Amniotic epithelial cell (primary cell): Measurements from ENCODE around the gene ZBTB7B.
A peak's percentile ranks its signal among the peaks of the same experiment; 100 is the strongest.

Experiments
- DNase-seq: peaks from one replicate; pipeline ENCODE4 v3.0.0-alpha.2; 2010; ENCODE audit warnings: low read depth

ZBTB7B gene

GRCh38 chr1:155002464-155003226 lies at the start of gene ZBTB7B:
ZBTB7B (plus strand) TSS chr1:155002802; CDS start chr1:155014661, 11,859 bp downstream.
- DNase-seq = no peak

- DNase-seq = no peak
Measured at GRCh38 chr1:154953611-154954038, 49.0 kb upstream of the ZBTB7B start.

- DNase-seq = no peak
Measured at GRCh38 chr1:154954541-154954940, 48.1 kb upstream of the ZBTB7B start.

- DNase-seq = peak; percentile 78
Measured at GRCh38 chr1:154955039-154955717, 47.4 kb upstream of the ZBTB7B start.

GRCh38 chr1:154955718-154956543 lies 46.7 kb upstream of the ZBTB7B start, which contains the start of gene PBXIP1:
PBXIP1 (minus strand) TSS chr1:154956099; CDS start chr1:154953721, 2,378 bp downstream.
- peak; percentile 85 for DNase-seq

GRCh38 chr1:154956544-154956941 lies 46.1 kb upstream of the ZBTB7B start:
- DNase-seq = no peak

GRCh38 chr1:154957091-154957657 lies 45.4 kb upstream of the ZBTB7B start:
- no peak for DNase-seq

- no peak for DNase-seq
Measured at GRCh38 chr1:154958036-154958435, 44.6 kb upstream of the ZBTB7B start.

GRCh38 chr1:154958681-154959425 lies 43.7 kb upstream of the ZBTB7B start:
- no peak for DNase-seq

- DNase-seq = no peak
Measured at GRCh38 chr1:154959426-154959780, 43.2 kb upstream of the ZBTB7B start.

- peak; percentile 14 for DNase-seq
Measured at GRCh38 chr1:154960446-154961136, 42.0 kb upstream of the ZBTB7B start.

- DNase-seq = peak; percentile 65
Measured at GRCh38 chr1:154961207-154962155, 41.1 kb upstream of the ZBTB7B start, which contains the start of gene PYGO2. PYGO2 (minus strand) TSS chr1:154961782; CDS start chr1:154961576, 206 bp downstream.

- DNase-seq = peak; percentile 15
Measured at GRCh38 chr1:154962156-154962749, 40.3 kb upstream of the ZBTB7B start.

- DNase-seq = no peak
Measured at GRCh38 chr1:154962795-154963330, 39.7 kb upstream of the ZBTB7B start.

- no peak for DNase-seq
Measured at GRCh38 chr1:154963643-154964042, 39.0 kb upstream of the ZBTB7B start.

GRCh38 chr1:154964359-154964758 lies 38.2 kb upstream of the ZBTB7B start:
- no peak for DNase-seq

GRCh38 chr1:154966111-154966510 lies 36.5 kb upstream of the ZBTB7B start:
- DNase-seq = no peak

GRCh38 chr1:154967331-154967950 lies 35.2 kb upstream of the ZBTB7B start:
- DNase-seq = no peak
